T-helper 9 cell (primary cell): ENCODE data around the gene PLEKHG3.

Source experiments
- DNase-seq: peaks from one replicate; pipeline ENCODE4 v3.0.0-alpha.2; 2020

PLEKHG3 gene

DNA sequence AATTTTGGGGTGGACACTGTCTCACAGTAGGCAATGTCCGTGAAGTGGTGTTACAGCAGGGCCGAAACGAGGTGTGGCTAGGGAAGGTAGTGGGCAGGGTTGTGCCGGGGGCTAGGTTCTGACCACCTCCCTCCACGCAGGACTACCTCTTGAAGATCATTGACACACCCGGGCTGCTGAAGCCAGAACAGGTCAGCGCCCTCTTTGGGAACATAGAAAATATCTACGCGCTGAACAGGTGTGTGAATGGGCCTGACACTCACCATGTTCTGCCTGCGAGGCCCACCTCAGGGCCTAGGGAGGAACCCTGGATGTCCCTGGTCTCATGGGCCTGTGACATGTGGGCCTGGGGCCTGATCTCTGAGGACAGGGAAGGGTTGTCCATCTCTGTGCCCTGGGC, 24.6 kb downstream of the PLEKHG3 start:
- no peak for DNase-seq

DNA sequence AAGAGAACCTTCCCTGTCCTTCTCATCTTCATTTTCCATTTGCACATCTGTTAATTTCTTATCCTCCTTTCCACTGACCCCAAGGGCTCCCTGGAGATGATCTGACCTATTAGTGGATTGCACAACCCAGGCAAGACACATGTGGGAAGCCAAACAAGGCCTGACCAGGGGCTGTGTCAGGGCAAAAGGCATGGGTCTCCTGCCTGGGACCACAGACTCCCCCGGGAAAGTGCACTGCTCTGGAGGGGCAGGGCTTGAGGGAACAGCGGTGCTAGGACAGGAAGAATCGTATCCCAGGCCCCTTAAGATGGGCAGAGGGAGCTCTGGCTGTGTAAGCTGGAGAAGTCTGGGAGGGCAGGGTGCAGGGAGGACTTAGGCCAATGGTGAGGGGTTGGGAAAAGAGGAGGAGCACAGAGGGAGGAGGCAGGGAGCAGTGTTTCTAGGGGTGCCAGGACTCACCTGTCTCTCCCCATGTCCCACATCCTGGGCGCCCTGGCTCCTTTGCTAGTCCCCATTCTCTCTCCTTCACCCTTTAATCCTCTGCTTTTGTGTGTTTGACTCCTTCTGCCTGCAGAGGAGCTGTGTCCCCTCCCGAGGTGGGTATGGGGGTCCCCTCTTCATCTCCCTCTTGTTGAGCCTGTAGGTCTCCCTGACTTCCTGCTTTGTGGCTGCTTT, 25.3 kb downstream of the PLEKHG3 start:
- no peak for DNase-seq

DNA sequence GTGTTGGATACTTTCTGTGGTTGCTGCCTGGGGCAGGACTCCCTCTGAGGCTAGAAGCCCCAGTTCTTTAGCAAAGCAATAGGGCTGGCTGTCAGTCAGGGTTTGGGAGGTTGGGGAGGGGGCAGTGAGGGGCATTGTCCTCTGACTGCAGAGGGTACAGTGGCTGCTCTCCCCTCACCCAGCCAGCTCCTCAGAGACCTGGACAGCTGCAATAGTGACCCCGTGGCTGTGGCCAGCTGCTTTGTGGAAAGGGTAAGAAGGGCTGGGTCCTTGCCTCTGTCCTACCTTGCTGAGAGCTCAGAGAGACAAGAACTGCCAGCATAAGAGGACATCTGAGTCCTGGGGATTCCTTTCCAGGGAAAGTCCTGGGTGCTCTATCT, 25.8 kb downstream of the PLEKHG3 start:
- no peak for DNase-seq

DNA sequence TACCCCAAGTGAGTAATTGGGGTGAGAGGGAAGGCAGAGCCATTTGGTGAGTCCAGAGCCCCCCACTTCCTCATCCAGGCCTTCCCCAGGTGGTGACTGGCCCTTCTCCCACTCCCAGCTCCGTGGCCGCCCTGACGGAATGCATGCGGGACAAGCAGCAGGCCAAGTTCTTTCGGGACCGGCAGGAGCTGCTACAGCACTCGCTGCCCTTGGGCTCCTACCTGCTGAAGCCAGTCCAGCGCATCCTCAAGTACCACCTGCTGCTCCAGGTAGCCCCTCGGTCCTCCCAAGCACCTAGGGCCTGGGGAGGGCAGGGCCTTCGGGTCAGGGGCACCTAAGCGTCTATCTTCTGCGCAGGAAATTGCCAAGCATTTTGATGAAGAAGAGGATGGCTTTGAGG, 26.5 kb downstream of the PLEKHG3 start:
- no peak for DNase-seq

DNA sequence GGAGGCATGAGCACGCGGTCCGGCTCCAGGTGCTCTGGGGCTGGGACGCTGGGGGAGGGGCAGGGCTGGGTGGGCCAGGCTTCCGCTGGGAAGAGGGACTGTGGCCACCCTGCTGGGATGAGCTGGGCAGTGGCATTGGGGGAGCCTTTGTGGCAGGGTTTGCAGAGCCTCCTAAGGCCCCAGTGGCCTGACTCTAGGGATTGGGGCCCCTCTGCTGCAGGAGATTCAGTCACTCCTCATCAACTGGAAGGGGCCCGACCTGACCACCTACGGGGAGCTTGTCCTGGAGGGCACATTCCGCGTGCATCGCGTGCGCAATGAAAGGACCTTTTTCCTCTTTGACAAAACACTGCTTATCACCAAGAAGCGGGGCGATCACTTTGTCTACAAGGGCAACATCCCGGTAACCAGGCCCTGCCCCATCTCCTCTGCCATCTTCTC, 26.9 kb downstream of the PLEKHG3 start:
- no peak for DNase-seq

DNA sequence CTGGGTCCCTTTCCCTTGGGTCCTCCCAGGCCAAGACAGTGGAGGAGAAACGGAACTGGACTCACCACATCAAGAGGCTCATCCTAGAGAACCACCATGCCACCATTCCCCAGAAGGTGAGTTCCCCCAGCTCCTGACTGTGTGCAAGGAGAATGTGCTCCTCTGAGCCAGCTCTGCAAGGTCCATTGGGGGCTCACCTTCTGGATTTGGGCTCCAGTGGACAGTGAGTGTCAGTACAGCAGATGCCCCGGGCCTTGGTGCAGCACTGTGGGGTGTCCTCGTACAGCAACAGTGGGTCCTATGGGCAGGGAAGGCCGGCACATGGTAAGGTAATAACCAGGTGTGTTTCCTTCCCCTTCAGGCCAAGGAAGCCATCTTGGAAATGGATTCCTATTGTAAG, 27.8 kb downstream of the PLEKHG3 start:
- no peak for DNase-seq

DNA sequence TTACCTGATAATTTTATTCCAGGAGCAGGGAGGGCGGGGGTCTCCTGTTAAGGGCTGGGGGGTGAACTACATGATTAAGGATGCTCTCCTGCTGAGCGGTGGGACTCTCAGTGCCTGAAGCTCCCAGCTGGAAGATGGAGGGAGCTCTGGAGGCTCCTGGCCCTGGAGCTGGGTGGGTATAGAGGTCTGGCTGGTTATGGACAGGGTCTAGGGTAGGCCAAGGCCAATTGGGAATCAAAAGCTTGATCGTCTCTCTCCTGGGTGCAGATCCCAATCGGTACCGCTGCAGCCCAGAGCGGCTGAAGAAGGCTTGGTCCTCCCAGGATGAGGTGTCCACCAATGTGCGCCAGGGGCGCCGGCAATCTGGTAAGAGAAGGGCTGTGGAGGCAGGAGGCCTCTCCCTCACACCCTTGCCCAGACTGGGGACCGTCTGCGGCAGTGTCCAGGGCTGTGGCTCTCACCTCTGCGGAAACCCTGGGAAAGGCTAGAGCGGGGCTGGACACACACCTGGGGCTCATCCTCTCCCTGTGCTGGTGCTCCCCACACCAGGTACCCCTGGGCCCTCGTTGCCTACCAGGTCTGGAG, 28.4 kb downstream of the PLEKHG3 start:
- DNase-seq, result no peak

DNA sequence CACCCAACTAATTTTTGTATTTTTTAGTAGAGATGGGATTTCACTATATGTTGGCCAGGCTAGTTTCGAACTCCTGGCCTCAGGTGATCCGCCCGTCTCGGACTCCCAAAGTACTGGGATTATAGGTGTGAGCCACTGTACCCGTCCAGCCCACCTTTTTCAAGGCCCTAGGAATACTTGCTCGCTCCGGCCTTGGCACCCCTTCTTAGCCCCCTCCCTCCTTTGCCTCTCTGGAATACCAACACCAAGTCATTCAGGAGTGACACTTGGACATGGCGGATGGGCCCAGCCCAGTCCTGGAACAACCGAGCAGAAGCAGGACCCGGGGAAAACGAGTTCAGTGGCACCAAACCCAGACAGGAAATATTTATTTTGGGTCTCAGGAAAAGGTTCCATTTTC, 29.1 kb downstream of the PLEKHG3 start:
- DNase-seq, result no peak

DNA sequence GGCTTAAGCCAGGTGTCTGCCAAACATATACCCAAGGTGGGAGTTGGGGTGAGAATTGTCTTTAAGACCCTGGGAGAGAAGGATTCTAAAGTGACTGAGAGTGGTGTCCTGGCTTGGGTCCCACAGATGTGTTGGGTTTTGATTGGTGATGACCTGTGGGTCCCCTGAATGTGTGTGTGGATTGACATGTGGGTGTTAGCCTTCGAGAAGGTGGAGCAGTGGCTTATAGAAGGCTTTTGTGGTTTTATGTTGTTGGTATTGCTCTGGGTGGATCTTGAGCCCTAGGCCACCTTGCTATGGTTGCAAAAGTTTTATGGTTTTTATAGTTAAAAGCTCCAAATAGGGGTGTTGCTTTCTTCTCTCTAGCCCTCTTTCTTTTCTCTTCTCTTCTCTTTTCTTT, 29.7 kb downstream of the PLEKHG3 start:
- no peak for DNase-seq

DNA sequence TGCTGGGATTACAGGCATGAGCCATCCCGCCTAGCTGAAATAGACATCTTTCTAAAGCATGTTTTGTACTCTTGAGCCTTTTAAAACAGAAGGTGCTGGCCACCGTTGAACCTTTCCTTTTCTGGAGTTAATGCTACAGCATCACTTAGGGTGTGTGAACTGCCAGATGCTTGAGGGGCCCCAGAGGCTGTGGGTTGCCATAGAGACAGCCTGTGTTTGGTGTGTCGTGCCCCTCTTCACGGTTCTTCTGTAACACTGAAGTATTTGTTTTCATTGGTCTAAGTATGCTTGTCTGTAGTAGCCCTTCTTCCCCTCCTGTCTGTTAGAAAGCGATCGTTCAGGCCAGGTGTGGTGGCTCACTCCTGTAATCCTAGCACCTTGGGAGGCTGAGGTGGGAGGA, 30.8 kb downstream of the PLEKHG3 start:
- DNase-seq, result no peak

DNA sequence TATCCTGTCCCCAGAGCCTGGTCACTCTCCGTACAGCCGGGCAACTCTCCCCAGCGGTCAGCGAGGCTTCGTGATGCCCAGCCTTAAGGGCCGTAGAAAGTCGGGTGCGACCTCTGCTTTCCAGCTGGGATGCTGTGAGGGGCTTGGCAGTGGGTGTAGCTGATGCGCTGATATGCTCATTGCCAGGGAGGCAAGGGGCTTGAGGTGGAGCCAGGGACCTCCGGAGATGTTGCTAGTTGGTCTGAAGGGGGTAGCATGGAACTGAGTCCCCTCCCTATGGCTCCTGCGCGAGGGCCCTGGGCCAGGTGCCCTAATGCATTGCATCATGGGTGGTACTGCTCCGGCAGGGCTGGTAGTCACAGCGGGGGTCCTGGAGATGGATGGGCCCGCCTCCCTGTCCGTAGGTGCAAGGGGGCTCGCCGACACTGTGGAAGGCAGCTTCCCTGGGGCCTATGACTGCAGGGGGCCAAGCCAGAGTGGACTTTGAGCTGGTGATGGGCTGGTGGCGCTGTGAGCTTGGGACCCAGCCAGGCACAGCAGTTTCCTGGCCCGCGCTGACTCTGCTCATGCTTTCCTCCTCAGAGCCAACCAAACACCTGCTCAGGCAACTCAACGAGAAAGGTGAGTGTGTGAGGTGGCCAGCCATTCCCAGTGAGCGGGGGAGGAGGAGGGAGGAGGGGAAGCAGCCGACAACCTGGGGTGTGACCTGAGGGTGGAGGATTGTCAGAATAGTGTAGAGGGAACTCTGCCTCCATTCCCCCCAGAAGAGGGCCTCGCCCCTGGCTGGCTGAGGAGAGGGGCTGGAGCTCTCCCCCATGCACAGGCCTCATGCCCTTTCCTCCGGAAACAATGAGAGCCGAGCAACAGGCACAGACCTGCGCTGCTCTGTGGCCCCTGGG, 32.3 kb downstream of the PLEKHG3 start:
- DNase-seq, result no peak

DNA sequence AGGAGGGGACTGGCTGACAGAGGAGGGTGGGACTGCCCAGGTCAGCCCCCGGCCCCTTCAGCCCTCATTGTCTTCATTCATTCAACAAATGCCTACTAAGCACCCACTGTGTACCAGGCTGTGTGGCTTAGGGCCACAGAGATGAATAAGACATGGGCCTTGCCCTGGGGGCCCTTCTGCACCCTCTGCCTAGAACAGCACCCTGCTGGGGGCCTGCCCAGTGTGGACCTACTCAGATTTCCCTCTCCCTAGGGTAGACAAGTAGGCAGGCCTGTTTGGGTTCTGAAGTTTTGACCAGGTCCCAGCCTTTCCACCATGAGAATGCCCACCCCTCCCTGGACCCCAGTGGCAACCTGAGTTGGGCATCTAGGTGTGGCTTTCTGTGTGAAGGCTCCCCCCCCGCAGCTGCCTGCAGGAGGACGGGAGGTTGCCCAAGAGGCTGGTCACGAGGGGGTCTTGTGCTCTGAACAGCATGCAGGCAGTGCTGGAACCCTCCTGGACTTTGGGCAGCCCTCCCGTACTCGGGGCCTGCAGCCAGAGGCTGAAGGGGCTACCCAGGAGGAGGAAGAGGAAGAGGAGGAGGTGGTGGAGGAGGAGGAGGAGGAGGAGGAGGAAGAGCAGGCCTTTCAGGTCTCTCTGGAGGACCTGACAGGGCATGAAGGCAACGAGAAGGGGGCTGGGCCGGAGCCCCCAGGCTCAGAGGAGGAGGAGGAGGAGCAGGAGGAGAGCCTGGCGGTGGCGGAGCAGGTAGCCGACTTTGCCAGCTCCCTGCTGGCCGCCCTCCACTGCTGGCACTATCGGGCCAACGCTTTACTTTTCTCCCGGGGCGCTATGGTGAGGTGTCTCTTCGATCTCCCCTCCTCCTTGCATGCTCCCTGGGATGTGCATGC, 33.4 kb downstream of the PLEKHG3 start:
- no peak for DNase-seq

DNA sequence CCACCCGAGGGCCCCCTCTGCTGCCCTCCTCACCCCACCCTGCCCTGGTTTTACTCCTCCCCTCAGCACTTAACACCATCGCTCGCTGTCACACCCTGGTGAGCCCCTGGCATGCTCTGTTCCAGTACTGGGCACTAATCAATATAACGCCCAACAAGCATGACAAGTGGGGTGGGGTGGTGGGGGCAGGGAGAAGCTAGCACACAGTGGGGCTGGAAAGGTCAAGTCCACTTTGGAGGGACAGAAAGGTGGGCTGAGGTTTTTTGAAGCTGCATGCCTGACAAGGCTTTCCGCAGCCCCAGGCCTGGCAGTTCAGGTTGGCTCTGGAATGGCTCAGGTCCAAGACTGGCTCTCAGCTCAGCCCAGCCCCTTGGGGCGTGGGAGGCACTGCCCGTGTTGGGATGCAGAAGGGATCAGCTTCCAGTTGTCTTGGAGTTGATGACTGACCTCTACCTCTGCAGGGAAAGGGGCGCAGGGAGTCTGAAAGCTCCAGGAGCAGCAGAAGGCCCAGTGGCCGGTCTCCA, 34.1 kb downstream of the PLEKHG3 start:
- no peak for DNase-seq

DNA sequence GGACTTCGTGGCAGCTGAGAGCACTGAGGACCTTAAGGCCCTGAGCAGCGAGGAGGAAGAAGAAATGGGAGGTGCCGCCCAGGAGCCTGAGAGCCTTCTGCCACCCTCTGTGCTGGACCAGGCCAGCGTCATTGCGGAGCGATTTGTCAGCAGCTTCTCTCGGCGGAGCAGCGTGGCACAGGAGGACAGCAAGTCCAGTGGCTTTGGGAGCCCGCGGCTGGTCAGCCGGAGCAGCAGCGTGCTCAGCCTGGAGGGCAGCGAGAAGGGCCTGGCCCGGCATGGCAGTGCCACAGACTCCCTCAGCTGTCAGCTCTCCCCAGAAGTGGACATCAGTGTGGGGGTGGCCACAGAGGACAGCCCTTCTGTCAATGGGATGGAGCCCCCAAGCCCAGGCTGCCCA, 37.0 kb downstream of the PLEKHG3 start:
- no peak for DNase-seq

DNA sequence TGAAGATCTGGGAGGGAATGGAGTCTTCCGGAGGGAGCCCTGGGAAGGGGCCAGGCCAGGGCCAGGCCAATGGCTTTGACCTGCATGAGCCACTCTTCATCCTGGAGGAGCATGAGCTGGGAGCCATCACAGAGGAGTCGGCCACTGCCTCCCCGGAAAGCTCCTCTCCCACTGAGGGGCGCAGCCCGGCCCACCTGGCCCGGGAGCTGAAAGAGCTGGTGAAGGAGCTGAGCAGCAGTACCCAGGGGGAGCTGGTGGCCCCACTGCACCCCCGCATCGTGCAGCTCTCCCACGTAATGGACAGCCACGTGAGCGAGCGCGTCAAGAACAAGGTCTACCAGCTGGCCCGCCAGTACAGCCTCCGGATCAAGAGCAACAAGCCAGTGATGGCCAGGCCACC, 37.7 kb downstream of the PLEKHG3 start:
- no peak for DNase-seq

DNA sequence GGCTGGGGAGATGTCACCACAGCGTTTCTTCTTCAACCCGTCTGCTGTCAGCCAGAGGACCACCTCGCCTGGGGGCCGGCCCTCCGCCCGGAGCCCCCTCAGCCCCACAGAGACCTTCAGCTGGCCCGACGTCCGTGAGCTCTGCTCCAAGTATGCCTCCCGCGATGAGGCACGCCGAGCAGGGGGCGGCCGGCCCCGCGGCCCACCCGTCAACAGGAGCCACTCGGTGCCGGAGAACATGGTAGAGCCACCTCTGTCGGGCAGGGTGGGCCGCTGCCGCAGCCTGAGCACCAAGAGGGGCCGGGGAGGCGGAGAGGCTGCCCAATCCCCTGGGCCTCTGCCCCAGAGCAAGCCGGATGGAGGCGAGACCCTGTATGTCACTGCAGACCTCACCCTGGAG, 38.8 kb downstream of the PLEKHG3 start:
- DNase-seq, result no peak

DNA sequence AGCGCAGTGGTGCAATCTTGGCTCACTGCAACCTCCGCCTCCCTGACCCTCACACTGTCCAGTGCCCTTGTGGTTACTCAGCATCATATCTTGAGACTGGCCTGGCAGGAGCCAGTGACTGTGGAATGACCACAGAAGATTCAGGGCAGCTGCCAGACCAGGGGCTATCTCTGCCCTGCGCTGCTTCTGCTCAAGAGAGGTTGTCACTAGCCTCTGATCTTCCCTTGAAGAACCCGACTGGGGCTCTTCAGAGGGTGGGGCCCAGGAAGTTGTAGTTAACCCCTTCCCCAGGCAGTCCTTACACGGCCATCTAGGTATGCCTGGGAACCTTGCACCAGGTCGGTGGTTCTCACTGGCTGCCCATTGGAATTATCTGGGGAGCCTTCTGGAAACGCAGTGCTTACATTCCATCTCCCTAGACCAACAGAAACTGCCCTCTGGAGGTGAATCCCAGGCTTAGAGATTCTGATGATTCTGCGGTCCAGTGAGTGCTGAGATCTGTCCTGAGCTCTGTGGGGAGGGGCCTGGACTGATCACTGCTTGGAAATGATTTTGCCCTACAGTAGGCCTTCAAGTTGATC, 41.4 kb downstream of the PLEKHG3 start:
- no peak for DNase-seq

DNA sequence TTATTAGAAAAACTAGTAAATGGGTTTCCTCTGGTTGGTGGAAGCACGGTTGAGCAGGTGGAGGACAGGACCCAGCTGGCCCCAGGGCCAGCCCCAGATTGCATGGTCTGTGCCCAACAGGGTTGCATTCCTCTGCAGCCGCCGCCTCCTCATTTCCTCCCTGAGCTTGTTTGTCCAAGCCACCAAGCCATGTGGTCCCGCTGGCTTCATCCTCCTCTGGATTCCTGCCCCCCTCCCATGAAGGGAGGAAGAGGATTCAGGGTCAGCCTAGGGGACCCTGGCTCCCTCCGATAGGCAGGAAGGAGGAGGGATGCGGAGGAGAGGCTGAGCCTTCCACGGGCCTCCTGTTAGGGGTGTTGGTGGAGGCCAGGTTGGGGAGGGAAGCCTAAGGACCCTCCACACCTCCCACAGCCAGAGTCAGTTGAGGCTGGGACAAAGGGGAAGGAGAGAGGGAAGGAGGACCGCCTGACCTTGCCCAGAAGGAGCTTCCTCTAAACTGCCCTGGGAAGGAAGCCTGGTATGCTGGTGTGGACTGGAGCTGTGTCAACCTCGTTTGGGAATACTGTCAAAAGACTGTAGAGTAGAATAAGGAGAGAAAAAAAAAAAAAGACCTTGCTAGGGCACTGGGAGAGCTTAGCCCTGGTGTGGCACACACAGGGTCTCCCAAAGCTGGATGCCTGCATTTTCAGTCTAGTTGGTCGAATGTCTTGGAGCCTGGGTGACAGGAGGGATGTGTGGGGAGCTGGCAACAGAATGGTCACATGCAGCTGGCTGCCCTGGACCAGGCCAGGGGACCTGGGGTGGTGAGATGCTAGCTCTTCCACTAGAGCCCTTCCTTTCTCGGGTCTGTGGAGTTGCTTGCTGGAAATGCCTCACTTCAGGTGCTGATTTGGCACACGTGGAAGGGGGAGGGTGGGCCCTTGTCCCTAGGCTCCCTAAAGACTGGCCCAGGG, 42.4 kb downstream of the PLEKHG3 start:
- DNase-seq, result no peak

DNA sequence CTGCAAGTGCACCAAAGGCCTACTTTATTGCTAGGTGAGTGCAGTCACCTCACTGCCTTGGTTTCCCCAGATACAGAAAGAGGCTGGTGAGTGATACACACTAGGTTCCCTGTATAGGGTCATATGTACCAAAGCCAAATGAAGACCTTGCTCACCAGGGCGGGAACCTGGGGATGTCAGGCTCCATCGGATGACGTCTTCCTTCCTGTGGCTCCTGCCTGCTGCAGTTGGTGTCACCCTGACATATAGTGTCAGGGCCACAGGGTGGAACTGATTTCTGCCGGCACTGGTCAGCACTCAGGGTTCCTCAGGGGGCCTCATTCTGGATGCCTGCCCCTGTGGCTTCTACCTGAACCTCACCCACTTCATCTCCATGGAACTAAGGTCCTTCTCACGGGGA, 43.1 kb downstream of the PLEKHG3 start:
- DNase-seq, result no peak

DNA sequence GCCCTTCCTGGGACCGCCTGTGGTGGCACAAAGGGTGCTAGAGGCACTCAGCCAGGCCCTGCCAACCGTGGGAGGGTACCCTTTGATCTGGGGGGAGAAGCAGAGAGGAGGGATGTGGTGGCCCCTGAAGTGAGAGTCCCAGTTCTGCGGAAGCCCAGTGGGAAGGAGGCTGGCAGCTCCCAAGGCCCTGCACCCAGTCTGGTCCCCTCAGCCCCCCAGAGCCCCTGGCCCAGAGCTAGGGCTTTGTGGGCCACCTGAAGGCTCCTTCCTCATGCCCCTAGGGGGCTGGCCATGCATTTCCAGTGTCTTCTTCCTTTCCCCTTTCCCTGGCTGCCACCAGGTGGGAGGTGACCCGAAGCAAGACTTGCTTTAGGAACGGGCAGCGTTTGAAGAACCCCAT, 44.3 kb downstream of the PLEKHG3 start:
- DNase-seq, result no peak
